ENCODE results near the gene ETFBKMT.

The ETFBKMT gene

DNA sequence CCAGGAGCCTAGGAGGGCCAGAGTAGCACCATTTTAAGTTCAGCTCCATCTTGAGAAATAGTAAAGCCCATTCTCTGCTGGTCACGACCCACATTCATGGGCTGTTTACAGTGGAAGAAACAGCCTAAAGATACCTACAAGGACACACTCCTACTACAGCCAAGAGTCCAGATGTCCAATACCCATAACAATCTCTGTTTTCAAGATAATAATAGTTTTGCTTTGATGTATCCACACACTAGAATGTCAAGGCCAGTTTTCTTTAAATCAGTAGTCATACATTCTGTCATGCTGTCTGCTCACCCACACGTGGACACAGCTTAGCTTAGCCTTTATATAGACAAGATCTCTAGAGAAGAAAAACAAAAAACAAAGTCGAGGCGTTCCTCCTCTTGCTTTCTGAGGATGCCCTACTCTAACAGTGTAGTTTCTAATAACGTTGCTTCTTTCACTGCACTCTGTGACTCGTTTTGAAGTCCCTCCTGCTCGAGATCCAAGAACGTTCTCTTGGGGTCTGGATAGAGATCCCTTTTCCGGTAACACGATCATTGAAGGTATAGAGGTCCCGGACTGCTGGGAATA is 17.9 kb upstream of the ETFBKMT start:
- no peak for DNase-seq (ENCODE audit: low read depth)
- no peak overlapping the region for H3K4me3 ChIP-seq (ENCODE audit: control insufficient read depth, low read depth, low read length)
- TF ChIP-seq, protein P1, sequence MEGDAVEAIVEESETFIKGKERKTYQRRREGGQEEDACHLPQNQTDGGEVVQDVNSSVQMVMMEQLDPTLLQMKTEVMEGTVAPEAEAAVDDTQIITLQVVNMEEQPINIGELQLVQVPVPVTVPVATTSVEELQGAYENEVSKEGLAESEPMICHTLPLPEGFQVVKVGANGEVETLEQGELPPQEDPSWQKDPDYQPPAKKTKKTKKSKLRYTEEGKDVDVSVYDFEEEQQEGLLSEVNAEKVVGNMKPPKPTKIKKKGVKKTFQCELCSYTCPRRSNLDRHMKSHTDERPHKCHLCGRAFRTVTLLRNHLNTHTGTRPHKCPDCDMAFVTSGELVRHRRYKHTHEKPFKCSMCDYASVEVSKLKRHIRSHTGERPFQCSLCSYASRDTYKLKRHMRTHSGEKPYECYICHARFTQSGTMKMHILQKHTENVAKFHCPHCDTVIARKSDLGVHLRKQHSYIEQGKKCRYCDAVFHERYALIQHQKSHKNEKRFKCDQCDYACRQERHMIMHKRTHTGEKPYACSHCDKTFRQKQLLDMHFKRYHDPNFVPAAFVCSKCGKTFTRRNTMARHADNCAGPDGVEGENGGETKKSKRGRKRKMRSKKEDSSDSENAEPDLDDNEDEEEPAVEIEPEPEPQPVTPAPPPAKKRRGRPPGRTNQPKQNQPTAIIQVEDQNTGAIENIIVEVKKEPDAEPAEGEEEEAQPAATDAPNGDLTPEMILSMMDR (conservative IDR thresholded peaks at IDR 0.05; ENCODE audit: control insufficient read depth, insufficient read depth, low read depth, low read length): no peak

DNA sequence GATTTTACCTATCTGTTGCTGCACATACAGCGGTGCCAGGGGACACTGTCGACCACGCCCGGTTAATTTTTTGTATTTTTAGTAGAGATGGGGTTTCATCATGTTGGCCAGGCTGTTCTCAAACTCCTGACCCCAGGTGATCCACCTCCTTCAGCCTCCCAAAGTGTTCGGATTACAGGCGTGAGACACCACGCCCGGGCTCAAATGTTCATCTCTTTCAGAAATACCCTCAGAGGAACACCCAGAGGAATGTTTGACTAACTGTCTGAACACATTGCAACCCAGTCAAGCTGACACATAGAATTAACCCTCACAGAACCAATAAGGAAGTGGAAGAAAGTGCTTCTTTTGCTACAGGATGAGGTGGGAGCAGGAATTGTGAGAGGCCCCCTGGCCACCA is 15.0 kb upstream of the ETFBKMT start:
- H3K4me3 ChIP-seq (ENCODE audit: control insufficient read depth, low read depth, low read length): no peak overlapping the region
- TF ChIP-seq, protein P1 (conservative IDR thresholded peaks at IDR 0.05; ENCODE audit: control insufficient read depth, insufficient read depth, low read depth, low read length): no peak
- no peak for DNase-seq (ENCODE audit: low read depth)

DNA sequence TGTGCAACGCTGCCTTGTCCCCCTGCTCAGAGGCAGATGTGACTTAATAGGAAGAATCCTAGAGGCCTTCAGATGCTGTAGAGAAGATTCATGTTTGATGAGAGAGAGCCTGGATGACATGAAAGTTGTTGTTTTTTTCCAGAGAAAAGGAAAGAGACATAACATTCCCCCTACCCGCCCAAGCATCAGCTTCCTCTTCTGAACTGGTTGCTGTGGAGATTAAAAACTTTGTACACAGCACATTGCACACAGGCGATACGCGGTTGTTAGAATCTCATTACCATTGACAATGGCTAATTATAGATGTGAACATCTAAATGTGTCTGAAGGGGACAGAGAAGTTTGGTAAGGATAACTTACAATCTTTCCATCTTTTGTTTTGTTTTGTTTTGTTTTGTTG is 13.6 kb upstream of the ETFBKMT start:
- no peak for DNase-seq (ENCODE audit: low read depth)
- H3K4me3 ChIP-seq (ENCODE audit: control insufficient read depth, low read depth, low read length): no peak overlapping the region
- TF ChIP-seq, protein P1 (conservative IDR thresholded peaks at IDR 0.05; ENCODE audit: control insufficient read depth, insufficient read depth, low read depth, low read length): no peak

DNA sequence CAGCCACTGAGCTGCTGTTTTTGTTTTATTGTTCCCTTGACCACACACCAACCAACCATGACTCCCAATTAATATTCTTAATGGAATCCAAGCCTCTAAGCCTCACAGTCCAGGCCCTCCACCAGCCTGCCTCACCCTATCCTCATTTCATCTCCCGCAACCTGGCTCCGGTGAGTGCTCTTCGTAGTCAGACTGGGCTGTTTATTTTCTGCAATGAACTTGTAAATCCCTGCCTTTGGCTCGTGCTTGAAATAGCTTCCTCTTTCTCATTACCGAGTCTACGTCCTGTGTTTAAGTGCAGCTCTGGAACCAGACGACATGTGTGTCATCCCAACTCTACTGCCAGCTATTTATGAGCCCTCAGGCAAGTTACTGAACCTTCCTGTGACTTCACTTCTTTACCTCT is 12.4 kb upstream of the ETFBKMT start:
- TF ChIP-seq, protein P1 (conservative IDR thresholded peaks at IDR 0.05; ENCODE audit: control insufficient read depth, insufficient read depth, low read depth, low read length): no peak
- DNase-seq (ENCODE audit: low read depth): no peak
- H3K4me3 ChIP-seq (ENCODE audit: control insufficient read depth, low read depth, low read length): no peak overlapping the region

DNA sequence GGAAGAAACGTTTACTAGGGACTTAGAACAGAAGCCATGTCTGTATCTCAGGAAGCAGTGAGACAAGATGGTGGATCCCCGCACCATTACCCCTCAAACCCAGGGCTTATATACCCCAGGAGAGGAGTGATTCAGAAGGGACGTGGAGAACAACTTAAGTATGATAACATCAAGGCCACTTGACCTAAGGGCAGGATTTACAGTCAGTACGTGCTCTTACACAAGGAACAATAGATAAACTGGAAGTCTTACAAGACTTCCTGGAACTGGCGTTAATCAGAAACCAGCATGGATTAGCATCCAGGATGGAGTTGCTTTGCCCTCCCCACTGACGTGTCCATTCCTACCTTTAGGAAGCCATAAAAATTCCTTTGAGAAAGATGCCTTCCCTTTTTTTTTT is 8.6 kb upstream of the ETFBKMT start:
- H3K4me3 ChIP-seq (ENCODE audit: control insufficient read depth, low read depth, low read length): peak overlapping the region; percentile 48
- TF ChIP-seq, protein P1 (conservative IDR thresholded peaks at IDR 0.05; ENCODE audit: control insufficient read depth, insufficient read depth, low read depth, low read length): no peak
- peak; percentile 25 for DNase-seq (ENCODE audit: low read depth)

DNA sequence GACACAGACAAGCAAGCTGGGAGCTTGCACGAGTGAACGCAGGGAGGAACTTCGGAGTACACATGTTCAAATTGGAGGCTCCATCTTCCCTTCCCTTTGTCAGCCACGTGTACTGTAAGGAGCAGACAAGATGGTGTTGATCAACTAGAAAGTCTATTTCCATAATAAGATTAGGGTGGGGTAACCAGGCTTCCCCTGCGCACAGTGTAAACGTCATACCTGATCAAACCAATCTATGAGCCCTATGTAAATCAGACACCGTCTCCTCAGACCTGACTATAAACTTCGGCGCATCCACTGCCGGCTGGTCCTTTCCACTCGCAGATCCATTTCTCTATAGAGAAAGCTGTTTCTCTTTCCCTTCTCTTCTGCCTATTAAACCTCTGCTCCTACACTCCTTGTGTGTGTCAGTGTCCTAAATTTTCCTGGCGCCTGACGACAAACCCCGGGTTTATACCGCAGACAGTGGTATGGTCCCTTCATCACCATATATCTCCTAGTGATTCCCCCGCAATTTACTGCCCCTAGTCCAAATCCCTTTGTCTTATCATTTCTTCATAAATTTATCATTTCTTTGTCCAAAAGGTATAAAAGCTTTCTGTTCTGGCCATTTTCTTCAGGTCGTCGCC is 7.5 kb upstream of the ETFBKMT start:
- TF ChIP-seq, protein P1 (conservative IDR thresholded peaks at IDR 0.05; ENCODE audit: control insufficient read depth, insufficient read depth, low read depth, low read length): no peak
- DNase-seq (ENCODE audit: low read depth): peak; percentile 82
- peak overlapping the region; percentile 48 for H3K4me3 ChIP-seq (ENCODE audit: control insufficient read depth, low read depth, low read length)
